Neural cell (in vitro differentiated cells): ENCODE data around the gene FOXRED1. TPM values are rescaled to one million over a fixed set of nuclear protein-coding genes. Genes with fewer than 3 reads are reported as not detected.

Source experiments
- H2AFZ ChIP-seq: fragments of 200-600, 300-800 bp; sonication (generic), shearing (Covaris generic); 2 replicates; pipeline ENCODE4 v1.6.0; 2014; ENCODE audit warnings: low read depth, mild to moderate bottlenecking, antibody characterized with exemption, low read length, moderate library complexity
- H3F3A ChIP-seq: fragments of 200-600 bp; shearing (Covaris generic); 2 replicates; pipeline ENCODE4 v1.6.1; 2016; ENCODE audit warnings: mild to moderate bottlenecking, moderate library complexity, mixed read lengths, antibody characterized with exemption, low read length; ENCODE audit not compliant: insufficient read depth, poor library complexity, severe bottlenecking
- H3K27ac ChIP-seq: fragments of 200-600, 300-800 bp; sonication (generic), shearing (Covaris generic); 2 replicates; pipeline ENCODE4 v1.5.1; 2014; ENCODE audit warnings: mild to moderate bottlenecking, low read length, moderate library complexity
- H3K27me3 ChIP-seq: fragments of 300-800, 200-600 bp; sonication (generic), shearing (Covaris generic); 2 replicates; pipeline ENCODE4 v1.6.0; 2014; ENCODE audit warnings: mild to moderate bottlenecking, low read depth, low read length, moderate library complexity; ENCODE audit not compliant: insufficient read depth
- H3K36me3 ChIP-seq: fragments of 300-800, 200-600 bp; sonication (generic), shearing (Covaris generic); 2 replicates; pipeline ENCODE4 v1.5.1; 2014; ENCODE audit warnings: mild to moderate bottlenecking, antibody characterized with exemption, low read length, moderate library complexity; ENCODE audit not compliant: insufficient read depth
- H3K4me2 ChIP-seq: fragments of 300-800, 200-600 bp; sonication (generic), shearing (Covaris generic); 2 replicates; pipeline ENCODE4 v1.6.0; 2014; ENCODE audit warnings: mild to moderate bottlenecking, low read length
- H3K4me3 ChIP-seq: fragments of 300-800, 200-600 bp; sonication (generic), shearing (Covaris generic); 2 replicates; pipeline ENCODE4 v1.5.1; 2014; ENCODE audit warnings: mild to moderate bottlenecking, low read length, moderate library complexity
- H3K79me2 ChIP-seq: fragments of 200-600 bp; shearing (Covaris generic); replicated peaks from 2 replicates; pipeline ENCODE4 v1.6.0; 2014; ENCODE audit warnings: mild to moderate bottlenecking, low read length, moderate library complexity; ENCODE audit not compliant: insufficient read depth
- H3K9ac ChIP-seq: fragments of 300-800, 200-600 bp; sonication (generic), shearing (Covaris generic); 2 replicates; pipeline ENCODE4 v1.6.1; 2016; ENCODE audit warnings: mild to moderate bottlenecking, low read length, mixed read lengths
- H3K9me2 ChIP-seq: fragments of 200-600 bp; shearing (Covaris generic); 2 replicates; pipeline ENCODE4 v1.6.1; 2016; ENCODE audit warnings: mild to moderate bottlenecking, low read length, mixed read lengths; ENCODE audit not compliant: insufficient read depth
- H3K9me3 ChIP-seq: fragments of 200-600, 300-800 bp; sonication (generic), shearing (Covaris generic); 2 replicates; pipeline ENCODE4 v1.6.1; 2016; ENCODE audit warnings: mild to moderate bottlenecking, mixed run types, low read length, moderate library complexity, mixed read lengths
- H4K20me1 ChIP-seq: fragments of 200-600 bp; shearing (Covaris generic); 2 replicates; pipeline ENCODE4 v1.6.1; 2016; ENCODE audit warnings: mild to moderate bottlenecking, mixed run types; ENCODE audit not compliant: insufficient read depth
- CTCF ChIP-seq: fragments of 450-650 bp; IDR thresholded peaks from 2 replicates; pipeline ENCODE4 v1.5.1; 2014; ENCODE audit warnings: antibody characterized with exemption, mild to moderate bottlenecking, moderate library complexity; ENCODE audit not compliant: poor library complexity, severe bottlenecking
- EP300 ChIP-seq: fragments of 450-650 bp; conservative IDR thresholded peaks from 2 replicates; pipeline ENCODE4 v1.6.1; 2014; ENCODE audit warnings: antibody characterized with exemption, mild to moderate bottlenecking, moderate library complexity; ENCODE audit not compliant: poor library complexity, severe bottlenecking
- EZH2 ChIP-seq: fragments of 200-600, 300-800 bp; shearing (Covaris generic), sonication (generic); IDR thresholded peaks from 2 replicates; pipeline ENCODE4 v1.6.1; 2014; ENCODE audit warnings: antibody characterized with exemption, low read length, borderline replicate concordance, mild to moderate bottlenecking; ENCODE audit not compliant: insufficient read depth, poor library complexity, severe bottlenecking
- MXI1 ChIP-seq: fragments of 450-650 bp; conservative IDR thresholded peaks from 2 replicates; pipeline ENCODE4 v1.6.1; 2014; ENCODE audit warnings: antibody characterized with exemption, mild to moderate bottlenecking; ENCODE audit not compliant: poor library complexity, severe bottlenecking
- POLR2AphosphoS5 ChIP-seq: IDR thresholded peaks from 2 replicates; pipeline ENCODE4 v1.6.1; 2012
- RAD21 ChIP-seq: fragments of 450-650 bp; conservative IDR thresholded peaks from 2 replicates; pipeline ENCODE4 v1.6.1; 2014; ENCODE audit warnings: antibody characterized with exemption, mild to moderate bottlenecking, moderate library complexity
- SMC3 ChIP-seq: fragments of 450-650 bp; conservative IDR thresholded peaks from 2 replicates; pipeline ENCODE4 v1.6.1; 2014; ENCODE audit warnings: antibody characterized with exemption, mild to moderate bottlenecking, moderate library complexity; ENCODE audit not compliant: poor library complexity
- TAF1 ChIP-seq: IDR thresholded peaks from 2 replicates; pipeline ENCODE4 v1.6.1; 2012; ENCODE audit warnings: low read depth
- polyA plus RNA-seq: library from polyadenylated mRNA; depleted of rRNA; stranded (reverse); fragments of >200 nt; gene quantifications from 2 replicates; pipeline ENCODE4 v1.2.3, GENCODE V29; 2014
- TF ChIP-seq, protein P1 (sequence below): IDR thresholded peaks from 2 replicates; pipeline ENCODE4 v1.6.1; 2012; ENCODE audit warnings: borderline replicate concordance

Gene FOXRED1
- polyA plus RNA-seq, 1 donor from 2014 or later = 77.3 TPM

DNA sequence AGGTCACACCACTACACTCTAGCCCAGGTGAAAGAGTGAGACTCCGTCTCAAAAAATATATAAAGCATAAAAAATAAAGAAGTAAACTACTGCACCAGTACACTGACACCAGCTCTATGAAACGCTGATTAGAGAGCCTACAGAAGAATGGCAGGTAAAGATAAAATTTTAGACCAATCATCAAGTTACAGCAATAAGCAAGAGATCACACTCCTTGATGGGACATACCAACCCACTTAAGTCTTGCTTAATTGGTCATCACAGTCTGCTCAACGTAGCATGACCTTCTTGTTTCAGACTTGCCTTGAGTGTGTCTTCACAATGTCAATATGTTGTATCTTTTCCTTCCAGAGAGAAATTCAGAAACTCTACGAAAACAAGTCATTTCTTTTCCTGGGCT, 12.7 kb upstream of the FOXRED1 start:
- H3K9ac ChIP-seq = no peak overlapping the region
- H3K4me3 ChIP-seq = no peak overlapping the region
- no peaks in the 10 kb centered on the region for H3K9me3 ChIP-seq
- H4K20me1 ChIP-seq = no peaks in the 10 kb centered on the region
- H3F3A ChIP-seq = no peaks in the 10 kb centered on the region
- no peaks in the 10 kb centered on the region for H3K9me2 ChIP-seq
- TF ChIP-seq MXI1 (no peak), EP300 (no peak), TAF1 (no peak), EZH2 (no peak), CTCF (no peak), RAD21 (no peak), SMC3 (no peak), POLR2AphosphoS5 (no peak)
- TF ChIP-seq, protein P1, sequence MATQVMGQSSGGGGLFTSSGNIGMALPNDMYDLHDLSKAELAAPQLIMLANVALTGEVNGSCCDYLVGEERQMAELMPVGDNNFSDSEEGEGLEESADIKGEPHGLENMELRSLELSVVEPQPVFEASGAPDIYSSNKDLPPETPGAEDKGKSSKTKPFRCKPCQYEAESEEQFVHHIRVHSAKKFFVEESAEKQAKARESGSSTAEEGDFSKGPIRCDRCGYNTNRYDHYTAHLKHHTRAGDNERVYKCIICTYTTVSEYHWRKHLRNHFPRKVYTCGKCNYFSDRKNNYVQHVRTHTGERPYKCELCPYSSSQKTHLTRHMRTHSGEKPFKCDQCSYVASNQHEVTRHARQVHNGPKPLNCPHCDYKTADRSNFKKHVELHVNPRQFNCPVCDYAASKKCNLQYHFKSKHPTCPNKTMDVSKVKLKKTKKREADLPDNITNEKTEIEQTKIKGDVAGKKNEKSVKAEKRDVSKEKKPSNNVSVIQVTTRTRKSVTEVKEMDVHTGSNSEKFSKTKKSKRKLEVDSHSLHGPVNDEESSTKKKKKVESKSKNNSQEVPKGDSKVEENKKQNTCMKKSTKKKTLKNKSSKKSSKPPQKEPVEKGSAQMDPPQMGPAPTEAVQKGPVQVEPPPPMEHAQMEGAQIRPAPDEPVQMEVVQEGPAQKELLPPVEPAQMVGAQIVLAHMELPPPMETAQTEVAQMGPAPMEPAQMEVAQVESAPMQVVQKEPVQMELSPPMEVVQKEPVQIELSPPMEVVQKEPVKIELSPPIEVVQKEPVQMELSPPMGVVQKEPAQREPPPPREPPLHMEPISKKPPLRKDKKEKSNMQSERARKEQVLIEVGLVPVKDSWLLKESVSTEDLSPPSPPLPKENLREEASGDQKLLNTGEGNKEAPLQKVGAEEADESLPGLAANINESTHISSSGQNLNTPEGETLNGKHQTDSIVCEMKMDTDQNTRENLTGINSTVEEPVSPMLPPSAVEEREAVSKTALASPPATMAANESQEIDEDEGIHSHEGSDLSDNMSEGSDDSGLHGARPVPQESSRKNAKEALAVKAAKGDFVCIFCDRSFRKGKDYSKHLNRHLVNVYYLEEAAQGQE = no peak
- no peak overlapping the region for H3K4me2 ChIP-seq
- H2AFZ ChIP-seq = no peak overlapping the region
- H3K27ac ChIP-seq = no peak overlapping the region
- H3K27me3 ChIP-seq = no peaks in the 10 kb centered on the region
- H3K36me3 ChIP-seq = peaks cover 19% of the 10 kb centered on the region
- no peaks in the 10 kb centered on the region for H3K79me2 ChIP-seq

DNA sequence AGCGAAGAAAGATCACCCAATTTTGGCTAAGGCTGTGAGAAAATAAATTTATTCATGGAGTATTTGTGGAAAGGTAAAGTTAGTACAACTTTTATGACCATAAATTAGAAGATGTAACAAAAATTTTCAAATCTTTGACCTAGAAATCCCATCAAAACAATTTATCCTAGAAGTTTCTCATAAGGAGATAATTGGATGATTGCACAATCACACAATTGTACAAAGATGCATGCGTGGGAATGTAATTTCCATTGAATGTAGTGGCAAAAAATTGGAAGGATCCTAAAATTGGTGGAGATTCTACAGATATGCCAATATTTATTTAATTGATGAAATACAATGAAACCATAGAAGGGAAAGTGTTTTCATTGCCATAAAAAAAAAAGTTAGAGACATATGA, 11.8 kb upstream of the FOXRED1 start:
- H3K27me3 ChIP-seq = no peaks in the 10 kb centered on the region
- H4K20me1 ChIP-seq = no peaks in the 10 kb centered on the region
- H3K79me2 ChIP-seq = no peaks in the 10 kb centered on the region
- TF ChIP-seq, protein P1 = no peak
- TF ChIP-seq MXI1 = no peak
- TF ChIP-seq POLR2AphosphoS5 = no peak
- TF ChIP-seq EP300 = no peak
- TF ChIP-seq EZH2 = no peak
- no peak for TF ChIP-seq TAF1
- no peak for TF ChIP-seq CTCF
- no peak for TF ChIP-seq SMC3
- no peak for TF ChIP-seq RAD21
- no peaks in the 10 kb centered on the region for H3K9me3 ChIP-seq
- no peak overlapping the region for H3K4me2 ChIP-seq
- H3K9ac ChIP-seq = no peak overlapping the region
- H3K4me3 ChIP-seq = no peak overlapping the region
- no peaks in the 10 kb centered on the region for H3K9me2 ChIP-seq
- H2AFZ ChIP-seq = no peak overlapping the region
- H3F3A ChIP-seq = no peaks in the 10 kb centered on the region
- H3K36me3 ChIP-seq = peaks cover 19% of the 10 kb centered on the region
- H3K27ac ChIP-seq = no peak overlapping the region
